GM12873 (cell line): ENCODE data around the gene LMF2.

ENCODE experiments used
- CTCF ChIP-seq: IDR thresholded peaks from 2 replicates; pipeline ENCODE4 v1.5.1; 2012; ENCODE audit warnings: low read depth, mild to moderate bottlenecking, moderate library complexity, low read length, control low read depth; ENCODE audit not compliant: insufficient read depth; ENCODE audit errors: missing control alignments

The LMF2 gene

GRCh38 chr22:50523806-50524675 is 16.5 kb upstream of the LMF2 start:
- no peak for TF ChIP-seq CTCF

- no peak for TF ChIP-seq CTCF
Measured at GRCh38 chr22:50523458-50523805, 15.9 kb upstream of the LMF2 start.

- no peak for TF ChIP-seq CTCF
Measured at GRCh38 chr22:50522806-50523438, 15.4 kb upstream of the LMF2 start.

- TF ChIP-seq CTCF: no peak
Measured at GRCh38 chr22:50522208-50522805, 14.8 kb upstream of the LMF2 start.

- TF ChIP-seq CTCF: no peak
Measured at GRCh38 chr22:50521710-50522109, 14.2 kb upstream of the LMF2 start.

- TF ChIP-seq CTCF: no peak
Measured at GRCh38 chr22:50520826-50521453, 13.4 kb upstream of the LMF2 start.

GRCh38 chr22:50519151-50519550 is 11.6 kb upstream of the LMF2 start:
- no peak for TF ChIP-seq CTCF
